HepG2 (cell line): Measurements from ENCODE around the gene NUDT22. TPM values are rescaled to one million over a fixed set of nuclear protein-coding genes. Genes with fewer than 3 reads are reported as not detected.
A peak's percentile ranks its signal among the peaks of the same experiment; 100 is the strongest.

Experiments
- HOXA5 ChIP-seq: sonication (generic); formaldehyde crosslinking; IDR thresholded peaks from 2 replicates; pipeline ENCODE4 v1.4.0; 2020; ENCODE audit warnings: missing genetic modification reagents
- NBN ChIP-seq: fragments of 450-650 bp; conservative IDR thresholded peaks from 2 replicates; pipeline ENCODE4 v1.6.1; 2017
- RFXAP ChIP-seq: sonication (generic); formaldehyde crosslinking; IDR thresholded peaks from 2 replicates; pipeline ENCODE4 v1.4.0; 2020; ENCODE audit warnings: missing genetic modification reagents, borderline replicate concordance
- SETDB1 ChIP-seq: sonication (generic); formaldehyde crosslinking; IDR thresholded peaks from 2 replicates; pipeline ENCODE4 v1.5.1; 2020; ENCODE audit warnings: missing genetic modification reagents, mild to moderate bottlenecking, borderline replicate concordance
- SRSF4 ChIP-seq: fragments of 200-400 bp; formaldehyde crosslinking; IDR thresholded peaks from one replicate; pipeline ENCODE4 v1.6.1; 2018; ENCODE audit warnings: mild to moderate bottlenecking, low read depth, low read length, moderate library complexity; ENCODE audit not compliant: poor library complexity, severe bottlenecking
- ZNF331 ChIP-seq: sonication (generic); formaldehyde crosslinking; IDR thresholded peaks from 2 replicates; pipeline ENCODE4 v1.4.0; 2020; ENCODE audit warnings: missing genetic modification reagents
- polyA plus RNA-seq, 8 experiments: library from polyadenylated mRNA; depleted of rRNA in 3 of 8; stranded (reverse) in 7 of 8; unstranded in 1 of 8; fragments of >200 nt; fragmentation: Illumina TruSeq in 4 of 8; extraction: Trizol in 4 of 8; gene quantifications; 2 replicates each; pipeline versions ENCODE4 v1.2.1 to v1.2.3, GENCODE V29; 2011 to 2016; ENCODE audit warnings: low read depth in 4 of 8, missing spikeins in 1 of 8, mixed read lengths in 1 of 8; ENCODE audit not compliant: insufficient read depth in 1 of 8
- total RNA-seq, 5 experiments: library from RNA; depleted of rRNA; stranded (reverse); fragments of >200 nt; fragmentation: Illumina TruSeq; extraction: Trizol; gene quantifications; 2 replicates each; pipeline ENCODE4 v1.2.3, GENCODE V29; 2016; ENCODE audit warnings: low read depth in 1 of 5
- TF ChIP-seq, protein P1 (sequence below): sonication (generic); formaldehyde crosslinking; IDR thresholded peaks from 2 replicates; pipeline ENCODE4 v1.4.0; 2020; ENCODE audit warnings: missing genetic modification reagents
- TF ChIP-seq, protein P2 (sequence below): sonication (generic); formaldehyde crosslinking; IDR thresholded peaks from 2 replicates; pipeline ENCODE4 v1.4.0; 2020; ENCODE audit warnings: missing genetic modification reagents
- TF ChIP-seq, protein P3 (sequence below): sonication (generic); formaldehyde crosslinking; IDR thresholded peaks from 2 replicates; pipeline ENCODE4 v1.4.0; 2020; ENCODE audit warnings: mild to moderate bottlenecking, missing genetic modification reagents
- TF ChIP-seq, protein P4 (sequence below): sonication (generic); formaldehyde crosslinking; IDR thresholded peaks from 2 replicates; pipeline ENCODE4 v1.5.0; 2020; ENCODE audit warnings: mild to moderate bottlenecking, missing genetic modification reagents
- TF ChIP-seq, protein P5 (sequence below): sonication (generic); formaldehyde crosslinking; IDR thresholded peaks from 2 replicates; pipeline ENCODE4 v1.8.1; 2023; ENCODE audit warnings: mild to moderate bottlenecking, inconsistent platforms, moderate library complexity, missing genetic modification reagents, borderline replicate concordance

The NUDT22 gene
- total and polyA plus RNA-seq, 2 of the 13 experiments (the other 11 are each of a cell fraction or from before 2014, with no cell fraction given): 33.5 to 39.8 TPM

DNA sequence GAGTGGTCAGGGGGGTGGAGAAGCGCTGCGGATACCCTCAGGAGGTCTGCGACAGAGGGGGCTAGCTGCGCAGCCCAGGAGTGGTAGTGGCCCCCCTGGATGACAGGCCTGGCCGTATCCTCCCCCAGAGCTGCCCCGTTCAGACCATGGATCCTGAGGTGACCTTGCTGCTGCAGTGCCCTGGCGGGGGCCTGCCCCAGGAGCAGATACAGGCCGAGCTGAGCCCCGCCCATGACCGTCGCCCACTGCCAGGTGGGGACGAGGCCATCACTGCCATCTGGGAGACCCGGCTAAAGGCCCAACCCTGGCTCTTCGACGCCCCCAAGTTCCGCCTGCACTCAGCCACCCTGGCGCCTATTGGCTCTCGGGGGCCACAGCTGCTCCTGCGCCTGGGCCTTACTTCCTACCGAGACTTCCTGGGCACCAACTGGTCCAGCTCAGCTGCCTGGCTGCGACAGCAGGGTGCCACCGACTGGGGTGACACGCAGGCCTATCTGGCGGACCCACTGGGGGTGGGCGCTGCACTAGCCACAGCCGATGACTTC is 505 bp downstream of the NUDT22 start (continued):
- TF ChIP-seq ZNF331 (CRISPR knock-in tag): no peak
- TF ChIP-seq, protein P1, sequence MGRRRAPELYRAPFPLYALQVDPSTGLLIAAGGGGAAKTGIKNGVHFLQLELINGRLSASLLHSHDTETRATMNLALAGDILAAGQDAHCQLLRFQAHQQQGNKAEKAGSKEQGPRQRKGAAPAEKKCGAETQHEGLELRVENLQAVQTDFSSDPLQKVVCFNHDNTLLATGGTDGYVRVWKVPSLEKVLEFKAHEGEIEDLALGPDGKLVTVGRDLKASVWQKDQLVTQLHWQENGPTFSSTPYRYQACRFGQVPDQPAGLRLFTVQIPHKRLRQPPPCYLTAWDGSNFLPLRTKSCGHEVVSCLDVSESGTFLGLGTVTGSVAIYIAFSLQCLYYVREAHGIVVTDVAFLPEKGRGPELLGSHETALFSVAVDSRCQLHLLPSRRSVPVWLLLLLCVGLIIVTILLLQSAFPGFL: no peak
- TF ChIP-seq HOXA5 (CRISPR knock-in tag): 0 out of 2 replicates have a peak, but pooled peaks have one; percentile 25
- TF ChIP-seq SETDB1: no peak
- TF ChIP-seq, protein P2, sequence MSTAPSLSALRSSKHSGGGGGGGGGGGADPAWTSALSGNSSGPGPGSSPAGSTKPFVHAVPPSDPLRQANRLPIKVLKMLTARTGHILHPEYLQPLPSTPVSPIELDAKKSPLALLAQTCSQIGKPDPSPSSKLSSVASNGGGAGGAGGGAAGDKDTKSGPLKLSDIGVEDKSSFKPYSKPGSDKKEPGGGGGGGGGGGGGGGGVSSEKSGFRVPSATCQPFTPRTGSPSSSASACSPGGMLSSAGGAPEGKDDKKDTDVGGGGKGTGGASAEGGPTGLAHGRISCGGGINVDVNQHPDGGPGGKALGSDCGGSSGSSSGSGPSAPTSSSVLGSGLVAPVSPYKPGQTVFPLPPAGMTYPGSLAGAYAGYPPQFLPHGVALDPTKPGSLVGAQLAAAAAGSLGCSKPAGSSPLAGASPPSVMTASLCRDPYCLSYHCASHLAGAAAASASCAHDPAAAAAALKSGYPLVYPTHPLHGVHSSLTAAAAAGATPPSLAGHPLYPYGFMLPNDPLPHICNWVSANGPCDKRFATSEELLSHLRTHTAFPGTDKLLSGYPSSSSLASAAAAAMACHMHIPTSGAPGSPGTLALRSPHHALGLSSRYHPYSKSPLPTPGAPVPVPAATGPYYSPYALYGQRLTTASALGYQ: 0 out of 2 replicates have a peak, but pooled peaks have one; percentile 29
- TF ChIP-seq, protein P3, sequence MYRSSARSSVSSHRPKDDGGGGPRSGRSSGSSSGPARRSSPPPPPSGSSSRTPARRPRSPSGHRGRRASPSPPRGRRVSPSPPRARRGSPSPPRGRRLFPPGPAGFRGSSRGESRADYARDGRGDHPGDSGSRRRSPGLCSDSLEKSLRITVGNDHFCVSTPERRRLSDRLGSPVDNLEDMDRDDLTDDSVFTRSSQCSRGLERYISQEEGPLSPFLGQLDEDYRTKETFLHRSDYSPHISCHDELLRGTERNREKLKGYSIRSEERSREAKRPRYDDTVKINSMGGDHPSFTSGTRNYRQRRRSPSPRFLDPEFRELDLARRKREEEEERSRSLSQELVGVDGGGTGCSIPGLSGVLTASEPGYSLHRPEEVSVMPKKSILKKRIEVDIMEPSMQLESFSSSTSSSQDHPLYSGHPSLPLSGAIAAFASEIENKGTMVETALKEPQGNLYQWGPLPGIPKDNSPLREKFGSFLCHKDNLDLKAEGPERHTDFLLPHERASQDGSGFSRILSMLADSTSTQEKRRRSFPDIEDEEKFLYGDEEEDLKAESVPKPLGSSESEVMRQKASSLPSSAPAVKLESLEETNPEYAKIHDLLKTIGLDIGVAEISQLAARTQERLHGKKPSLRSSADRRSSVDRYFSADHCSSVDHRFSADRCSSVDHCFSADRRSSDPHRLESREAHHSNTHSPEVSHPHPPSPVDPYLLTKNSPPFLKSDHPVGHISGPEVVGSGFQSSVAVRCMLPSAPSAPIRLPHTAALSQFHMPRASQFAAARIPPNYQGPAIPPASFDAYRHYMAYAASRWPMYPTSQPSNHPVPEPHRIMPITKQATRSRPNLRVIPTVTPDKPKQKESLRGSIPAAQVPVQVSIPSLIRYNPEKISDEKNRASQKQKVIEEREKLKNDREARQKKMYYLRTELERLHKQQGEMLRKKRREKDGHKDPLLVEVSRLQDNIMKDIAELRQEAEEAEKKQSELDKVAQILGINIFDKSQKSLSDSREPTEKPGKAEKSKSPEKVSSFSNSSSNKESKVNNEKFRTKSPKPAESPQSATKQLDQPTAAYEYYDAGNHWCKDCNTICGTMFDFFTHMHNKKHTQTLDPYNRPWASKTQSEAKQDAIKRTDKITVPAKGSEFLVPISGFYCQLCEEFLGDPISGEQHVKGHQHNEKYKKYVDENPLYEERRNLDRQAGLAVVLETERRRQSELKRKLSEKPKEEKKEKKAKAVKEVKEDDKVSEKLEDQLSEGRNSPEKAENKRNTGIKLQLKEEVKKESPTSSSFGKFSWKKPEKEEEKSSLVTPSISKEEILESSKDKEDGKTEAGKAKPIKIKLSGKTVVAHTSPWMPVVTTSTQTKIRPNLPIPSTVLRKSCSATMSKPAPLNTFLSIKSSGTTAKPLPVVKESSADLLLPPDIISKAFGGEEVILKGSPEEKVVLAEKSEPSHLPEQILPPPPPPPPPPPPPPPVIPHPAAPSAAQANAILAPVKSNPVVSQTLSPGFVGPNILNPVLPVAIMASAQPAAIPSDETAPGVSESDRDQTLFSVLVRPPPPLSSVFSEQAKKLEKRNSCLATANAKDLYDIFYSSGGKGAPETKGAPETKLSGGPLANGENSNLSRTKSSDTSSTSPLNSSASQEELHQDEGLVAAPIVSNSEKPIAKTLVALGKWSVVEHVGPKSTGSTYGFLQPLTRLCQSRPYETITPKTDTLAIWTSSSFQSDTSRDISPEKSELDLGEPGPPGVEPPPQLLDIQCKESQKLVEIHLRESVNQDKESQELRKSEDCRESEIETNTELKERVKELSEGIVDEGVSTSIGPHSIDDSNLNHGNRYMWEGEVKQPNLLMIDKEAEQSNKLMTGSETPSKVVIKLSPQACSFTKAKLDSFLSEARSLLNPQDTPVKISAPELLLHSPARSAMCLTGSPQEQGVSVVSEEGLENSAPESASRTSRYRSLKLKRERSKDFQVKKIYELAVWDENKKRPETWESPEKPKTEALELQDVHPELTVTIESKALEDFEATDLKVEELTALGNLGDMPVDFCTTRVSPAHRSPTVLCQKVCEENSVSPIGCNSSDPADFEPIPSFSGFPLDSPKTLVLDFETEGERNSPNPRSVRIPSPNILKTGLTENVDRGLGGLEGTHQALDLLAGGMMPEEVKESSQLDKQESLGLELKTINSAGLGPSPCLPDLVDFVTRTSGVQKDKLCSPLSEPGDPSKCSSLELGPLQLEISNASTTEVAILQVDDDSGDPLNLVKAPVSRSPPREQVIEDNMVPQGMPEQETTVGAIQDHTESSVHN (CRISPR knock-in tag): no peak
- TF ChIP-seq, protein P4, sequence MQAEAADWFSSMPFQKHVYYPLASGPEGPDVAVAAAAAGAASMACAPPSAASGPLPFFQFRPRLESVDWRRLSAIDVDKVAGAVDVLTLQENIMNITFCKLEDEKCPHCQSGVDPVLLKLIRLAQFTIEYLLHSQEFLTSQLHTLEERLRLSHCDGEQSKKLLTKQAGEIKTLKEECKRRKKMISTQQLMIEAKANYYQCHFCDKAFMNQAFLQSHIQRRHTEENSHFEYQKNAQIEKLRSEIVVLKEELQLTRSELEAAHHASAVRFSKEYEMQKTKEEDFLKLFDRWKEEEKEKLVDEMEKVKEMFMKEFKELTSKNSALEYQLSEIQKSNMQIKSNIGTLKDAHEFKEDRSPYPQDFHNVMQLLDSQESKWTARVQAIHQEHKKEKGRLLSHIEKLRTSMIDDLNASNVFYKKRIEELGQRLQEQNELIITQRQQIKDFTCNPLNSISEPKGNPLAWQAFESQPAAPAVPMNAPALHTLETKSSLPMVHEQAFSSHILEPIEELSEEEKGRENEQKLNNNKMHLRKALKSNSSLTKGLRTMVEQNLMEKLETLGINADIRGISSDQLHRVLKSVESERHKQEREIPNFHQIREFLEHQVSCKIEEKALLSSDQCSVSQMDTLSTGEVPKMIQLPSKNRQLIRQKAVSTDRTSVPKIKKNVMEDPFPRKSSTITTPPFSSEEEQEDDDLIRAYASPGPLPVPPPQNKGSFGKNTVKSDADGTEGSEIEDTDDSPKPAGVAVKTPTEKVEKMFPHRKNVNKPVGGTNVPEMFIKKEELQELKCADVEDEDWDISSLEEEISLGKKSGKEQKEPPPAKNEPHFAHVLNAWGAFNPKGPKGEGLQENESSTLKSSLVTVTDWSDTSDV (CRISPR knock-in tag): no peak
- TF ChIP-seq, protein P5, sequence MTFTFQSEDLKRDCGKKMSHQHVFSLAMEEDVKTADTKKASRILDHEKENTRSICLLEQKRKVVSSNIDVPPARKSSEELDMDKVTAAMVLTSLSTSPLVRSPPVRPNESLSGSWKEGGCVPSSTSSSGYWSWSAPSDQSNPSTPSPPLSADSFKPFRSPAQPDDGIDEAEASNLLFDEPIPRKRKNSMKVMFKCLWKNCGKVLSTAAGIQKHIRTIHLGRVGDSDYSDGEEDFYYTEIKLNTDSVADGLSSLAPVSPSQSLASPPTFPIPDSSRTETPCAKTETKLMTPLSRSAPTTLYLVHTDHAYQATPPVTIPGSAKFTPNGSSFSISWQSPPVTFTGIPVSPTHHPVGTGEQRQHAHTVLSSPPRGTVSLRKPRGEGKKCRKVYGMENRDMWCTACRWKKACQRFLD: no peak
- TF ChIP-seq RFXAP (CRISPR knock-in tag): 0 out of 2 replicates have a peak, but pooled peaks have one; percentile 46
- no peak for TF ChIP-seq SRSF4
- no peak for TF ChIP-seq NBN
